Colonic mucosa (tissue), 4 donors: ENCODE measurements around the gene EP400. TPM values are rescaled to one million over a fixed set of nuclear protein-coding genes. Genes with fewer than 3 reads are reported as not detected.
"Not testable (repeated sequence)": the region's sequence is repeated elsewhere in the genome, so short reads cannot be mapped to it uniquely, and the experiment has no call there.

Experiments
- DNase-seq: peaks from one replicate; pipeline ENCODE4 v3.0.0-alpha.2; 2020
- H3K27ac ChIP-seq: fragments of 200-600 bp; one replicate; pipeline ENCODE4 v1.8.0; 2021
- H3K27me3 ChIP-seq: fragments of 200-600 bp; one replicate; pipeline ENCODE4 v1.8.0; 2021
- H3K36me3 ChIP-seq: fragments of 200-600 bp; one replicate; pipeline ENCODE4 v1.8.0; 2021
- H3K4me1 ChIP-seq: fragments of 200-600 bp; one replicate; pipeline ENCODE4 v1.8.0; 2021; ENCODE audit warnings: mild to moderate bottlenecking
- H3K4me3 ChIP-seq: fragments of 200-600 bp; one replicate; pipeline ENCODE4 v1.8.0; 2021
- H3K9ac ChIP-seq, 2 donors: one replicate each; pipeline ENCODE4 v1.7.0; 2013; ENCODE audit warnings: control low read depth in 2 of 2, low read depth in 2 of 2, low read length in 2 of 2
- H3K9me3 ChIP-seq: fragments of 200-600 bp; one replicate; pipeline ENCODE4 v1.8.0; 2021
- CTCF ChIP-seq: fragments of 200-600 bp; IDR thresholded peaks from one replicate; pipeline ENCODE4 v1.8.0; 2022; ENCODE audit warnings: antibody characterized with exemption, mild to moderate bottlenecking
- intact Hi-C: fragments of 100-400 bp; cut with DNase I; formaldehyde crosslinking; loops from one replicate; pipeline ENCODE4 v1.14.1; 2022
- total RNA-seq, 2 donors: library from RNA; stranded (reverse); fragmentation: NEBNext Ultra II Directional in 1 of 2; extraction: Animal tissue kit (Norgen Biotek cat#: 25700) in 1 of 2; gene quantifications; one replicate each; pipeline ENCODE4 v1.2.1, GENCODE V29; 2021
- donor health status: healthy.
- donor health status: DM: no; HTN: no; CAD: no.
- donor health status: DM: no; HTN: no; CAD: no.

EP400 gene
- total RNA-seq, 2 donors from 2014 or later, result 23.3 to 39.0 TPM

- Histone ChIP-seq H3K9ac (no peak overlapping the region), H3K4me3 (no peak overlapping the region), H3K27ac (no peak overlapping the region), H3K27me3 (no peaks in the 10 kb centered on the region), H3K36me3 (peaks cover 5% of the 10 kb centered on the region), H3K9me3 (no peaks in the 10 kb centered on the region), H3K4me1 (no peaks in the 10 kb centered on the region)
- TF ChIP-seq CTCF, result no peak
- intact Hi-C loops, result no loop called here
- DNase-seq, result no peak
Measured at GRCh38 chr12:132099739-132100138, 150.0 kb downstream of the EP400 start.

- no peak for DNase-seq
- H3K4me3 ChIP-seq, result no peak overlapping the region
- no peaks in the 10 kb centered on the region for H3K27me3 ChIP-seq
- no peaks in the 10 kb centered on the region for H3K9me3 ChIP-seq
- no peaks in the 10 kb centered on the region for H3K4me1 ChIP-seq
- no peak for TF ChIP-seq CTCF
- peaks cover 5% of the 10 kb centered on the region for H3K36me3 ChIP-seq
- intact Hi-C loops, result no loop called here
- no peak overlapping the region for H3K27ac ChIP-seq
- no peak overlapping the region for H3K9ac ChIP-seq
Measured at GRCh38 chr12:132100306-132101065, 150.7 kb downstream of the EP400 start.

GRCh38 chr12:132102297-132102696 is 152.6 kb downstream of the EP400 start:
- no peaks in the 10 kb centered on the region for H3K36me3 ChIP-seq
- no peak for TF ChIP-seq CTCF
- no peak overlapping the region for H3K27ac ChIP-seq

GRCh38 chr12:132103072-132103471 is 153.3 kb downstream of the EP400 start:
- H3K27me3 ChIP-seq, intact Hi-C loops, DNase-seq, H3K27ac ChIP-seq, H3K36me3 ChIP-seq, H3K4me1 ChIP-seq, H3K9ac ChIP-seq, H3K9me3 ChIP-seq, H3K4me3 ChIP-seq: not testable (repeated sequence)

More at GRCh38 chr12:132102297-132102696, 152.6 kb downstream of the EP400 start:
- intact Hi-C loops, result no loop called here
- DNase-seq, result no peak
- no peak overlapping the region for H3K4me3 ChIP-seq
- no peaks in the 10 kb centered on the region for H3K27me3 ChIP-seq
- H3K4me1 ChIP-seq, result no peaks in the 10 kb centered on the region
- H3K9ac ChIP-seq, result no peak overlapping the region
- H3K9me3 ChIP-seq, result no peaks in the 10 kb centered on the region

- H3K4me1 ChIP-seq, result no peaks in the 10 kb centered on the region
- intact Hi-C loops, result no loop called here
- H3K9me3 ChIP-seq, result no peaks in the 10 kb centered on the region
- no peak for DNase-seq
- H3K36me3 ChIP-seq, result no peaks in the 10 kb centered on the region
- TF ChIP-seq CTCF, result no peak
- no peak overlapping the region for H3K4me3 ChIP-seq
- no peak overlapping the region for H3K27ac ChIP-seq
- no peaks in the 10 kb centered on the region for H3K27me3 ChIP-seq
- H3K9ac ChIP-seq, result no peak overlapping the region
Measured at GRCh38 chr12:132103542-132104308, 154.0 kb downstream of the EP400 start.

GRCh38 chr12:132105467-132105866 is 155.7 kb downstream of the EP400 start:
- Histone ChIP-seq H3K4me1 (no peaks in the 10 kb centered on the region), H3K9ac (no peak overlapping the region), H3K36me3 (no peaks in the 10 kb centered on the region), H3K4me3 (no peak overlapping the region), H3K27me3 (no peaks in the 10 kb centered on the region), H3K9me3 (no peaks in the 10 kb centered on the region), H3K27ac (no peak overlapping the region)
- no peak for DNase-seq
- no peak for TF ChIP-seq CTCF
- intact Hi-C loops, result no loop called here
